ENCODE data around the gene F9. TPM values are rescaled to one million over a fixed set of nuclear protein-coding genes. Genes with fewer than 3 reads are reported as not detected.

The F9 gene
- total RNA-seq, 1 experiment from 2014 or later = not detected

- no peak for TF ChIP-seq TCF7L2 (IDR thresholded peaks at IDR 0.05; ENCODE audit: borderline replicate concordance, extremely low read depth, insufficient read depth, insufficient read length)
- no peak for TF ChIP-seq ZNF274 (IDR thresholded peaks at IDR 0.05; ENCODE audit: low read depth, low read length)
- TF ChIP-seq RAD21 (IDR thresholded peaks at IDR 0.05; ENCODE audit: low read depth) = no peak
- TF ChIP-seq POLR2A (IDR thresholded peaks at IDR 0.05; ENCODE audit: borderline replicate concordance, extremely low read depth, insufficient read depth, insufficient read length) = no peak
- no peak for TF ChIP-seq MAX (IDR thresholded peaks at IDR 0.05)
- no peak for TF ChIP-seq EZH2 (IDR thresholded peaks at IDR 0.05)
- TF ChIP-seq EGR1 (IDR thresholded peaks at IDR 0.05; ENCODE audit: low read depth) = no peak
- TF ChIP-seq POLR2AphosphoS5 (IDR thresholded peaks at IDR 0.05; ENCODE audit: low read depth, low read length) = no peak
- no peak for TF ChIP-seq CBX3 (IDR thresholded peaks at IDR 0.05; ENCODE audit: low read depth)
Measured at GRCh38 chrX:139483699-139484098, 46.8 kb upstream of the F9 start (continued).

- H3K79me2 ChIP-seq (ENCODE audit: insufficient read depth, low read length) = no peaks in the 10 kb centered on the region
- H3K4me3 ChIP-seq (replicated peaks in 1 of 2; ENCODE audit: low read depth in 1 of 2, low read length in 2 of 2) = no peak overlapping the region
- no peak overlapping the region for H3K27ac ChIP-seq (ENCODE audit: low read depth, low read length)
- no peaks in the 10 kb centered on the region for H3K9me3 ChIP-seq (ENCODE audit: control insufficient read depth in 1 of 2, insufficient read depth in 1 of 2, low read depth in 1 of 2, low read length in 2 of 2)
- ChIA-PET POLR2A (no interaction called here), RAD21 (ENCODE audit: low non-redundant PET in 1 of 2, low total read pairs in 2 of 2, uncharacterized antibody in 2 of 2, unreplicated experiment in 2 of 2) (no interaction called here), CTCF (no interaction called here)
- intact Hi-C loops (cut with micrococcal nuclease) = no loop called here
- H3K9ac ChIP-seq (ENCODE audit: low read length) = no peak overlapping the region
- no peaks in the 10 kb centered on the region for H3K36me3 ChIP-seq (ENCODE audit: control insufficient read depth in 1 of 2, insufficient read depth in 2 of 2, low read length in 2 of 2)
- H2AFZ ChIP-seq (ENCODE audit: low read depth, low read length, poor library complexity, severe bottlenecking) = no peak overlapping the region
- TF ChIP-seq SIN3A (IDR thresholded peaks at IDR 0.05; ENCODE audit: low read depth) (no peak), MAX (IDR thresholded peaks at IDR 0.05) (no peak), CTCF (IDR thresholded peaks at IDR 0.05 in 2 of 3, conservative IDR thresholded peaks at IDR 0.05 in 1 of 3; ENCODE audit: borderline replicate concordance in 1 of 3, insufficient read depth in 1 of 3, low read depth in 2 of 3, low read length in 2 of 3) (no peak)
- DNase-seq (ENCODE audit: low read depth, low spot score) = no peak
- ATAC-seq = no peak
- no peaks in the 10 kb centered on the region for H3K27me3 ChIP-seq (ENCODE audit: insufficient read depth, low read length)
- no peaks in the 10 kb centered on the region for H3K4me1 ChIP-seq (ENCODE audit: control insufficient read depth in 1 of 2, insufficient read depth in 2 of 2, low read length in 2 of 2)
- no TSS peak for BruUV-seq (replicated peaks)
- H3K4me2 ChIP-seq (ENCODE audit: low read length) = no peak overlapping the region
- H3K9me2 ChIP-seq (ENCODE audit: insufficient read depth) = no peaks in the 10 kb centered on the region
- no peaks in the 10 kb centered on the region for H4K20me1 ChIP-seq (ENCODE audit: insufficient read depth)
Measured at GRCh38 chrX:139484591-139484990, 45.9 kb upstream of the F9 start.
